GM10266 (cell line): Measurements from ENCODE around the gene NUP160.
"Not testable (repeated sequence)": the region's sequence is repeated elsewhere in the genome, so short reads cannot be mapped to it uniquely, and the experiment has no call there.

Source experiments
- DNase-seq: peaks from one replicate; pipeline ENCODE4 v3.0.0; 2012; ENCODE audit errors: extremely low spot score
- CTCF ChIP-seq: IDR thresholded peaks from 2 replicates; pipeline ENCODE4 v1.5.1; 2012; ENCODE audit warnings: mild to moderate bottlenecking, low read depth; ENCODE audit not compliant: control insufficient read depth, insufficient read depth; ENCODE audit errors: missing control alignments

Gene NUP160

GRCh38 chr11:47786373-47786772, 61.8 kb downstream of the NUP160 start:
- DNase-seq = no peak
- no peak for TF ChIP-seq CTCF

- DNase-seq = no peak
- TF ChIP-seq CTCF = no peak
Measured at GRCh38 chr11:47784785-47785381, 63.3 kb downstream of the NUP160 start.

- no peak for TF ChIP-seq CTCF
- DNase-seq = no peak
Measured at GRCh38 chr11:47783087-47783610, 65.0 kb downstream of the NUP160 start.

GRCh38 chr11:47778878-47779483, 69.2 kb downstream of the NUP160 start:
- TF ChIP-seq CTCF = no peak

GRCh38 chr11:47775240-47775869, 72.8 kb downstream of the NUP160 start:
- no peak for TF ChIP-seq CTCF
- DNase-seq = no peak

More at GRCh38 chr11:47778878-47779483, 69.2 kb downstream of the NUP160 start:
- DNase-seq = no peak

- DNase-seq = no peak
- no peak for TF ChIP-seq CTCF
Measured at GRCh38 chr11:47773882-47774281, 74.3 kb downstream of the NUP160 start.

GRCh38 chr11:47769556-47769955, 78.6 kb downstream of the NUP160 start:
- not testable (repeated sequence) for DNase-seq
